Small intestine (tissue), 7 donors: ENCODE measurements around the gene TUBB. TPM values are rescaled to one million over a fixed set of nuclear protein-coding genes. Genes with fewer than 3 reads are reported as not detected.

Experiments used
- DNase-seq, 2 donors: peaks; one replicate each; pipeline versions ENCODE4 v3.0.0 to v3.0.0-alpha.2; 2013
- FAIRE-seq: peaks from 2 replicates; lab custom pipeline; 2012; peaks lifted over from hg19 to GRCh38; lab: Jason Lieb, UNC
- H3K27ac ChIP-seq, 3 donors: one replicate each; pipeline ENCODE4 v1.5.1; 2013; ENCODE audit warnings: low read length in 2 of 3, mild to moderate bottlenecking in 2 of 3, control low read depth in 1 of 3, inconsistent platforms in 1 of 3, low read depth in 1 of 3, moderate library complexity in 1 of 3
- H3K27me3 ChIP-seq, 3 donors: one replicate each; pipeline ENCODE4 v1.6.1; 2013; ENCODE audit warnings: low read length in 3 of 3, inconsistent platforms in 1 of 3; ENCODE audit not compliant: control insufficient read depth in 3 of 3, insufficient read depth in 3 of 3
- H3K36me3 ChIP-seq, 3 donors: one replicate each; pipeline ENCODE4 v1.6.1; 2013; ENCODE audit warnings: low read length in 3 of 3, inconsistent platforms in 1 of 3, low read depth in 1 of 3, mild to moderate bottlenecking in 1 of 3, moderate library complexity in 1 of 3; ENCODE audit not compliant: control insufficient read depth in 3 of 3, insufficient read depth in 2 of 3
- H3K4me1 ChIP-seq, 3 donors: one replicate each; pipeline ENCODE4 v1.6.1; 2013; ENCODE audit warnings: low read length in 2 of 3, inconsistent platforms in 1 of 3, low read depth in 1 of 3, mild to moderate bottlenecking in 1 of 3, moderate library complexity in 1 of 3; ENCODE audit not compliant: control insufficient read depth in 3 of 3, insufficient read depth in 2 of 3
- H3K4me3 ChIP-seq, 3 donors: one replicate each; pipeline ENCODE4 v1.5.1; 2013; ENCODE audit warnings: low read length in 3 of 3, control low read depth in 1 of 3, inconsistent platforms in 1 of 3, low read depth in 1 of 3, mild to moderate bottlenecking in 1 of 3, moderate library complexity in 1 of 3
- H3K9me3 ChIP-seq, 2 donors: one replicate each; pipeline ENCODE4 v1.6.1; 2013; ENCODE audit warnings: low read depth in 1 of 2, low read length in 1 of 2; ENCODE audit not compliant: control insufficient read depth in 2 of 2, insufficient read depth in 1 of 2
- WGBS, 3 donors: extraction: QIAGEN DNeasy Blood & Tissue Kit; methylation state at CpG; one replicate each; pipeline ENCODE4 v1.1.7; 2013; 5-methylcytosine and 5-hydroxymethylcytosine counted together
- polyA plus RNA-seq, 4 donors: library from polyadenylated mRNA; stranded (reverse) in 3 of 4; unstranded in 1 of 4; fragments of 200-250 nt in 3 of 4; fragments of 120-200 nt in 1 of 4; gene quantifications; one replicate each; pipeline versions ENCODE4 v1.2.1 to v1.2.3, GENCODE V29; 2013
- donor health status: healthy with polysubstance abuse.
- donor health status: control.
- donor health status: control.
- donor health status: Bipolar disorder and iron deficiency.
- donor health status: healthy.

TUBB gene
- polyA plus RNA-seq, 4 donors, result 47.0 to 371 (median 188) TPM

DNA sequence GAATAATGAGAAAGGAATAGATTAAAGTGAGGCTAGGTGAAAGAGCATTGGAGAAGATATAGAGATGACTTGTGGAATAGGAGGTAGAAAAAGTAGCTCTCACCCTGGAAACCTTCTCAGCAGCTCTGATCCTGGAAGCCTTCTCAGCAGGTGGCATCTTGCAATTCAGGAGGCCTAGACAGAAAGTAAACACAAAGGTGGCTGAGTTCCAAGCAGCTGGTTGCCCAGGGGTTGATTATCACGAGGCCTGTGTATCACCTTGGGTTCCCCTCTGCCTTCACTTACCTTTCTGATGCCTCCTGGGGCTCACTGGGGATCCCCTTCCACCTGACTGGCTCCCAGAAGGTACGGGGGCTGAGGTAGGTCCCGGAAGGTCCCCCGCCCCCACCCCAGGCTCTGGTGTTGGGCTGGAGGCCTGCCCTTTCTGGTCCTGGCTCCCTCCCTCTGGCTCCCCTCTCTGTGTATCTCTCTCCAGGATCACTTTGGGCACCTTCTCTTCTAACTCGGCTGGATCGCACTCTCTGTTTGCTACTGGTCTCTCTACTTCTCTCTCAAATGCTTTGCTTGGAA lies 12.8 kb upstream of the TUBB start:
- Histone ChIP-seq H3K4me3 (no peak overlapping the region), H3K36me3 (peaks cover 0 to 65% (median 2%) of the 10 kb centered on the region in 3 donors), H3K27ac (no peak overlapping the region), H3K27me3 (no peaks in the 10 kb centered on the region), H3K4me1 (no peaks in the 10 kb centered on the region), H3K9me3 (no peaks in the 10 kb centered on the region)
- DNase-seq (peak; percentile 49 to 56), FAIRE-seq (no peak)
- WGBS, 3 donors, result 45 to 71% (median 70%) methylated on average over 6 of the region's 6 CpGs

DNA sequence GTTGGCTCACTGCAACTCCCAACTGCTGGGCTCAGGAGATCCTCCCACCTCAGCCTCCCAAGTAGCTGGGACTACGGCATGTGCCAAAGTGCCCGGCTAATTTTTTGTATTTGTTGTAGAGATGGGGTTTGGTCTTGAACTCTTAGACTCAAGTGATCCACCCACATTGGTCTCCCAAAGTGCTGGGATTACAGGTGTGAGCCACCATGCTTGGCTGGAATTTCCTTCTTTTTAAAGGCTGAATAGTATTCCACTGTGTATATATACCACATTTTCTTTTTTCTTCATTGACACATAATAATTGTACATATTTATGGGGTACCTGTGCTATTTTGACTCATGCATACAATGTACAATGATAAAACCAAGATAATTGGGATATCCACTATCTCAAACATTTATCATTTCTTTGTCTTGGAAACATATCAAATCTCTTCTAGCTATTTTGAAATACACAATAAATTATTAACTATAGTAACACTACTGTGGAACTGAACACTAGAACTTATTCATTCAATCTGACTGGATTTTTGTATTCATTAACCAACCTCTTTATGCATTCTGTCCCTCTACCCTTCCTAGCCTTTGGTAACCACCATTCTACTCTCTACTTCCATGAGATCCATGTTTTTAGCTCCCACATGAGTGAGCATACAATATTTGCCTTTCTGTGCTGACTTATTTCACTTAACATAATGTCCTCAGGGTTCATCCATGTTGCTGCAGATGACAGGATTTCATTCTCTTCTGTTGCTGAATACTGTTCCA lies 10.9 kb upstream of the TUBB start:
- no peak overlapping the region for H3K27ac ChIP-seq
- no peaks in the 10 kb centered on the region for H3K9me3 ChIP-seq
- no peaks in the 10 kb centered on the region for H3K4me1 ChIP-seq
- no peaks in the 10 kb centered on the region for H3K27me3 ChIP-seq
- WGBS, 3 donors, result 95 to 100% (median 99%) methylated on average over 2 of the region's 2 CpGs
- peaks cover 2 to 60% (median 7%) of the 10 kb centered on the region in 3 donors for H3K36me3 ChIP-seq
- no peak overlapping the region for H3K4me3 ChIP-seq
- DNase-seq (no peak), FAIRE-seq (no peak)

DNA sequence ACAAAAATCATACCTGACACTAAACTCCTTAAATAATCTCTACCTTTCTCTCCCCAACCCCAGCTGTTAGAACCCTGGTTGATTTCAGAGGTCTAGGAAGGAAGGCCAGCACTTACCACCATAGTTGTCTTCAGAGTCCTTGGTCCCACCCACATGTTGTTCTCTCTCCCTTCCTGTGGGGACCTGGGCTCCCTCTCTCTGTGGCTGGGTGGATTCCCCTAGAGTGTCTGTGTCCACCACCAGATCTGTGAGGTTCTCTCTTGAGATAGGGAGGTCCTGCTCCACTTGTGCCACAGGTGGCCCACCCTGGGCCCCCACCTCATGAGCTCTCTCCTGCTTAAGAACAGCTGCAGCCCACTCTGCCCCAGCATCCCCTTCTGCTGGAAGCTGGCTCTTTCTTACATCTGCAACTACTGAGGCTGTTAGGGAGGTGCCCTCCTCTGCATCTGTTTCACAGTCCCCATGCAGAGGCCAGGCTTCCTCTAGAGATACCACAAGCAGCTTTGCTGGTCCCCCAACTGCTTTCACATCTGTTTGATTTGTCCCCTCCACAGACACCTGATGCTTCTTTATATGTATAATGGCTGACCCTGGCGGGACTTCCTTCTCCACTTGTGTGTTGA lies 8.3 kb upstream of the TUBB start:
- Histone ChIP-seq H3K36me3 (peaks cover 2 to 42% (median 7%) of the 10 kb centered on the region in 3 donors), H3K4me1 (peaks cover 0 to 2% (median 0%) of the 10 kb centered on the region in 3 donors), H3K27ac (no peak overlapping the region), H3K4me3 (no peak overlapping the region), H3K9me3 (no peaks in the 10 kb centered on the region), H3K27me3 (no peaks in the 10 kb centered on the region)
- no peak for FAIRE-seq
- WGBS, 3 donors, result 77 to 94% (median 93%) methylated on average over 1 of the region's 1 CpG
- no peak for DNase-seq

DNA sequence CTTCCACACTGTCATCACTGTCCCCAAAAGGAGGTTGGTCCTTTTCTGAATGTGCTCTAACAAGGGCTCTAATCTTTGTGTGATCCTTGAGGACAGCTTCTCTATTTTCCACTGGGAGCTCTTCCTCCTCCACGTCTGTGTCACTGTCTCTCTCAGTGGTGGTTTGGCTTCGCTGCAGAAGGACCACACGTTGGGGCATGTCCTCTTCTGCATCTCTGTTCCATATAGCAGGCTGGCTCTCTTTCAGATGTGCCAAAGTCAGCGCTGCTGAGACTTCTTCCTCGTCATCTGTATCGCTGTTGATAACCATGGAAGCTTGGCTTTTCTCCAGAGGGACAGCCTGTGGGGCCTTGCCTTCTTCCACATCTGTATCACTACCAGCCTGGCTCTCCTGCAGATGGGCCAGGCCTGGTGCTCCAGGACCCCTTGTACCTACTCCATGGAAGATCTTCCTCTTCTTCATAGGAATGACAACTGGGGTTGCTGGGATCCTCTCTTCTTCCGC lies 7.7 kb upstream of the TUBB start:
- no peaks in the 10 kb centered on the region for H3K9me3 ChIP-seq
- H3K4me1 ChIP-seq, result peaks cover 0 to 2% (median 0%) of the 10 kb centered on the region in 3 donors
- peaks cover 2 to 39% (median 7%) of the 10 kb centered on the region in 3 donors for H3K36me3 ChIP-seq
- H3K27me3 ChIP-seq, result no peaks in the 10 kb centered on the region
- no peak overlapping the region for H3K4me3 ChIP-seq
- DNase-seq (no peak), FAIRE-seq (no peak)
- WGBS, 3 donors, result 84 to 87% (median 86%) methylated on average over 7 of the region's 7 CpGs
- H3K27ac ChIP-seq, result no peak overlapping the region

DNA sequence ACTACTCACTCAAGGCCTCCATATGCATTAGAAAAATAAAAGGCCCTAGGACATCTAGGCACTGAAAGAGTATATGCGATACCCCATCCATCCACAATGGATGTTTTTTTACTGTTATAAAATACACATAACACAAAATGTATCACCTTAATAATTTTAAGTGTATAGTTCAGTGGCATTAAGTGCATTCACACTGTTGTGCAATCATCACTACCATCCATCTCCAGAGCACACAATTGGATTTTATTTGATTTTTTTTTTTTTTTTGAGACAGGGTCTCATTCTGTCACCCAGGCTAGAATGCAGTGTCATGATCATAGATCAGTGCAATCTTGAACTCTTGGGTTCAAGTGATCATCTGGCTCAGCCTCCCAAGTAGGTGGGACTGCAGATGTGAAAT lies 5.9 kb upstream of the TUBB start:
- Histone ChIP-seq H3K4me1 (peaks cover 0 to 4% (median 0%) of the 10 kb centered on the region in 3 donors), H3K27me3 (no peaks in the 10 kb centered on the region), H3K9me3 (no peaks in the 10 kb centered on the region), H3K27ac (no peak overlapping the region), H3K4me3 (no peak overlapping the region), H3K36me3 (peaks cover 2 to 34% (median 7%) of the 10 kb centered on the region in 3 donors)
- 93 to 100% (median 100%) methylated on average over 1 of the region's 1 CpG for WGBS, 3 donors
- no peak for DNase-seq
- FAIRE-seq, result no peak

DNA sequence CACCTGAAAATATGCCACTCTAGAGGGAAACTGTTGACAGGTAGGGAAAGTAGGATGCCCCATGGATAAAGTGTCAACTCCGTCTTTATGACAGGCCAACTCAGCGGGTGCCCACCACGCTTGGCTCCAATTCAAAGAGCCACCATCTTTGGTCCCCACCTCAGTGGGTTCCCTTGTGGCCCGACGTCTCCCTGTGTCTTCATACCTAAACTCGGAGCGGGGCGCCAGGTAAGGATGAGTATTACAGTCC lies 3.3 kb upstream of the TUBB start:
- WGBS, 3 donors, result 0 to 5% (median 2%) methylated on average over 8 of the region's 8 CpGs
- H3K27ac ChIP-seq, result peak overlapping the region; percentile 74 to 93 (median 91)
- FAIRE-seq, result no peak

DNA sequence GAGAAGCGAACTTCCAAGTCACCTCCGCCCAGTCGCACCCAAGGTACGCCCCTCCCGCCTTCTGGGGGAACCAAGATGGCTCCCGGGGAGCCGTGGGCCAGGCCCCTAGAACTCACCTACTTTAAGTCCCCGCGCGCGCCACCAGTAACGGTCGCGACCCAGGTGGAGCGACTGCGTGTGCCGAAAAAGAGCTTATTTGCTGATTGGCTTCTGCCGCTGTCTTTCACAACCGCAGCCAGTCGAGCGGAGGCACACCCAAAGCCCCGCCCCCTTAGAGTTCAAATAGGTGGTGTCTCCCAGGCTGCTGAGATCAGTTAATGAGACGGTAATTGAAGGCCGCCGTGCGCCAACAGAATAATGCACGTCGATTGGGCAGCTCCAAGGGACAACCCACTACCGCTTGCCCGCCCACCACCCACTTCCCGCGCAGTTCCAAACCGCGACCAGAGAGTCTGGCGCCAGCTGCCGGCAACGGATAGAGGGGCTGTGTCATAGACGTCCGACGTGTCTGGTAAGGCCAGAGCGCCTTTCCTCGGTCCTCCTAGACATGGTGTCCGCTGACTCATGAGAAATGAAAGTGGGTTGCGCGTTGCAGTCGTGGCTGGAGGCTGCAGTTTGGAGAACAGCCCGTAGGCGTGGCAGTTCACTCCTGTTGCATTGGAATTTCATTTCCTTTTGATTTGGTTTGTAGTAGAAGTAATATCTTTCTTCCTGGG lies 2.9 kb upstream of the TUBB start, which contains the start of gene MDC1:
TSS of gene MDC1 (minus strand) at position 153 of the 716 bp plus-strand sequence. CDS start 2,106 bp downstream, outside the sequence.
- Histone ChIP-seq H3K27ac (peak within 1 kb of the TSS; percentile 90 to 93 (median 91)), H3K9me3 (no peaks in the 10 kb centered on the region), H3K36me3 (peaks cover 2 to 21% (median 5%) of the 10 kb centered on the region in 3 donors), H3K4me1 (peaks cover 0 to 8% (median 0%) of the 10 kb centered on the region in 3 donors), H3K4me3 (peak within 1 kb of the TSS; percentile 39 to 71 (median 67)), H3K27me3 (no peaks in the 10 kb centered on the region)
- DNase-seq (peak; percentile 99 to 100), FAIRE-seq (peak; percentile 15)
- WGBS, 3 donors, result 0 to 1% (median 0%) methylated on average over 44 to 48 of the region's 48 CpGs

More for the DNA sequence above, 3.3 kb upstream of the TUBB start:
- DNase-seq, result no peak
- Histone ChIP-seq H3K9me3 (no peaks in the 10 kb centered on the region), H3K4me1 (peaks cover 0 to 8% (median 0%) of the 10 kb centered on the region in 3 donors), H3K36me3 (peaks cover 2 to 23% (median 5%) of the 10 kb centered on the region in 3 donors), H3K27me3 (no peaks in the 10 kb centered on the region), H3K4me3 (peak overlapping the region; percentile 39 to 71 (median 67))
